Germinal center (tissue), 1 donor: ENCODE results near the gene STX17.

Experiments used
- DNase-seq: peaks from one replicate; pipeline ENCODE4 v3.0.0; 2012; ENCODE audit warnings: mixed read lengths, low spot score

The STX17 gene

DNA sequence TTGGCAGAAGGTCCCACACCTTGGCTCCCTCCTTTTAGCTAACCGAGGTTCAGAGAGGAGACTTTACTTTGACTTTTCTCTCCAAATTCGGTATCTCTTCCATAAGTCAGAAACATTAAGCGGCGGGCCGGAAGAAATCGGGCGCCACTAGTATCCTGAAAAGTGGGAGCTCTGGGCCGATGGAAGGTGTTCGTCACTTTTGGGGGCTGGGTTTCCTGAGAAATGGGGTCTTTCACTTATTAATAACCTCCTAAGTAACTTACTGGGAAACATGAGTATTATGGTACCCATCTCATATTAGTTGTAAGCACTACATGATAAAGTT lies 716 bp downstream of the STX17 start:
- no peak for DNase-seq

DNA sequence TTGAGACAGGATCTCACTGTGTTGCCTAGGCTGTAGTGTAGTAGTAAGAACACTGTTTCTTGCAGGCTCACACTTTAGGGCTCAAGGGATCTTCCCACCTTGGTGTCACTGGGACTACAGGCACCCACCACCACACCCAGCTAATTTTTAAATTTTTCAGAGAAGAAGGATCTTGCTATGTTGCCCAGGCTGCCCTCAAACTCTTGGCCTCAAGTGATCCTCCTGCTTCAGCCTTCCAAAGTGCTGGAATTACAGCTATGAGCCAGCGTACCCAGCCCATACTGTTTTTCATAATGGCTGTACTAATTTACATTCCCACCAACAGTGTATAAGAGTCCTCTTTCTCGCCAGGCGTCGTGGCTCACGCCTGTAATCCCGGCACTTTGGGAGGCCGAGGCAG lies 5.1 kb downstream of the STX17 start:
- DNase-seq = no peak

- no peak for DNase-seq
Measured at GRCh38 chr9:99916650-99917049, 10.2 kb downstream of the STX17 start.

DNA sequence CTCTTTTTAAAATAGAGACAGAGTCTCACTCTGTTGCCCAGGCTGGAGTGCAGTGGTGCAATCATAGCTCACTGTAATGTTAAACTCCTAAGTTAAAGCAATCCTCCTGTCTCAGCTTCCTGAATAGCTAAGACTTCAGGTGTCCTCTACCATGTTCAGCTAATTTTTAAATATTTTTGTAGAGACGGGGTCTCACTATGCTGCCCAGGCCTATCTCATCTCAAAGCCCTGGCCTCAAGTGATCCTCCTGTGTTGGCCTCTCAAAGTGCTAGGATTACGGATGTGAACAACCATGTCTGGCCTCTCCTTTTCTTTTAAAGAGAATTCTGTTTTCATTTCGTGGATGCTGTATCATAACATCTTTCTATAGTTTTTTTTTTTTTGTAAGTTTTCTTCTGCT lies 11.7 kb downstream of the STX17 start:
- DNase-seq = no peak

DNA sequence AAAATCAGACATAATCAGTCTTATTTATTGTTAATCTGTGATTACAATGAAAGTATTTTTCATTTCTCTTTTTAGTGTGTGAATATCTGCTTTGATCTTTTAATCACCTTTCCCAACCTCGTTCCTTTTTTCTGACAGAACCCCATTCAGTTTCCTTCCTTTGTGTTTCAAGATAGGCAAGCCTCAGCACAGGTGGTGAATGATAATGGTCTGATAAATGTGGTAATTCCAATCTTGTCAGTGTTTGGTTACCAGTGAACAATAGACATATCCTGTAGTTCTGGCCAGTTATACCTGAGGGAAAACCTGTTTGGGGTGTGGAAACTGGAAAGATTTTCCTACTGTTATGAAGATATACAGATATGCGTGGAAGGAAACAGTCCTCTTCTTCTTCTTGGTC lies 13.5 kb downstream of the STX17 start:
- no peak for DNase-seq

DNA sequence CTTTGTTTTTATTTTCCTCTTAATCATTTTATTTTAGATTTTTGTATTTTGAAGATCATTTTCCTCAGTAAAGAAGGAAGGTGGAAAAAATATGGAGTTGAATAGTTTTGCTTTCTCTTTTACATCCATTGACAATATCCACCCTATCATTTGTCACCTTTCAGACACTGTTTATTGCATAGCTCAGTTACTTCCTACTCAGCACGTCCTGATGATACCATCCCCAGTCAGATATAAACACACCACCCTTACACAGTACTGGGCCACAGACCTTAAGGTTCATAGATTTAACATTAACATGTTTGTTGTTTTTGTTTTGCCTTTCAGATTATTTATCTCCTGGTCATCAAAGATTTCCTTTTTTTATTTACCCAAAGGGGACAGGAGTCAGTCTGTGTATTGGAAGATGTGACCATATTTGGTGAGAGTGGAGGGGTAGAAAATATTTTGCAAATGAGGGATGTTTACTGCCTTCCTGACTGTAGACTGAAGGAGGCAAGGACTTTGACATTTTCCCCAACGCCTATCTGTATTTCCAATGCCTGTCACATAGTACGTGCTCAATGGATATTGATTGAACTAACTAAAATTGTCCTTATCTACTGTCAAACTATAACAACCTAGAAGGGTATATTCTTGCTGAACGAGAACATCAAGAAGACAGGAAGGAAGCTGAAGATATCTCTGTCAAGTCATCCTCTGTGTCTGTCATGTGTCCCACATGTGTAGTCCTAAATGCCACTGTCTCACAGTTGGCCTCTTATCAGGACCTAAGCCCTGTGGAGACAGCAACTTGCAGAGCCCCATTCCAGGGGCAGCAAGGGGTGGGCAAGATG lies 15.6 kb downstream of the STX17 start:
- no peak for DNase-seq

DNA sequence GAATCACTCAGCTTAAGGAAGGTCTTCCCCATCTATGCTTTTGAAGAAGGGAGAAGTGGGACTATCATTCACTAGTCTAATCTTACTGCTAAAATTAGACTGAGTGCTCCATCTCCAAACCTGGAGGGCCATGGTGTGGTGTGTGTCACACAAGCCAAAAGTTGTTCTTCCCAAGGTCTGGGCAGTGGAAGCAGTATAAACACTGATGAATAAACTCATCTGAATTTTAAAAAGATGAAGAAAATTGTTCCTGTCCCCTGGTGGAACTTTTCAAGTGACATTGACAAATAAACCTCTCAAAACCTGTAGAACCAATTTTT lies 16.2 kb downstream of the STX17 start:
- DNase-seq = no peak

GRCh38 chr9:99925541-99925940 lies 19.1 kb downstream of the STX17 start:
- no peak for DNase-seq

DNA sequence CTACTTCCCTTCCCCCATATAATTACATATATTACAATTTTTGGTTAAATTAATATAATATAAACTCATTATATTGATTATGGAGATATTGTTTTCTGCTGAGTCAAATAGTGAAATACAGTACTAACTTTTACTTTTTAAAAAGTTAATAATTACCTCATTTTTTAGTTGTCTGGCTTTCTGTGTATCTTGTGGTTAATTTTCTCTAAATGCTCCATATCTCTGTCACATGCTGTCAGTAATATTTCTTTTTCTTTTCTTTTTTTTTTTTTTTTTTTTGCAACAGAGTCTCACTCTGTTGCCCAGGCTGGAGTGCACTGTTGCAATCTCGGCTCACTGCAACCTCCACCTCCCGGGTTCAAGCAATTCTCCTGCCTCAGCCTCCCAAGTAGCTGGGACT lies 23.2 kb downstream of the STX17 start:
- DNase-seq = no peak

GRCh38 chr9:99931155-99931840 lies 24.8 kb downstream of the STX17 start:
- no peak for DNase-seq

DNA sequence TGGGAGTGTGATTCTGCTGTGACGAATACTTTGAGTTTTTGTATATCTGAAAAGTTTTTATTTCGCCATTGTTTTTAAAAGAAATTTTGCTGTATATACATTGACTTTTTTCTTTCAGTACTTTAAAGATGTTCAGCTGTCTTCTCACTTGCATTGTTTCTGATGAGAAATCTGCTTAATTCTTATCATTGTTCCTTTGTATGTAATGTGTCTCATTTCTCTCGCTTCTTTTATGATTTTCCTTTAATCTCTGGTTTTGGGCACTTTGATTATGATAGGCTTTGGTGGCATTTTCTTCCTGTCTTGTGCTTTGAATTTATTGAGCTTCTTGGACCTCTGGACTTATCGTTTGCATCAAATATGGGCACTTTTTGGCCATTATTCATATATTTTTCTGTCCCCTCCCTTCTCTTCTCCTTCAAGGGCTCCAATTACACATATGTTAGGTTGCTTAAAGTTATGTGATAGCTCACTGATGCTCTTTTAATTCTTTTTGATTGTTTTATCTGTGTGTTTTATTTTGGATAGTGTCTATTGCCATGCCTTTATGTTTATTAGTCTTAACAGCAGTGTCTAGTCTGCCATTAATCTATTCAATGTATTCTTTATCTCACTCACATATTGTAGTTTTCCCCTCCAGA lies 30.6 kb downstream of the STX17 start:
- no peak for DNase-seq

- no peak for DNase-seq
Measured at GRCh38 chr9:99947395-99947794, 40.9 kb downstream of the STX17 start.

- DNase-seq = no peak
Measured at GRCh38 chr9:99948482-99948881, 42.0 kb downstream of the STX17 start.

DNA sequence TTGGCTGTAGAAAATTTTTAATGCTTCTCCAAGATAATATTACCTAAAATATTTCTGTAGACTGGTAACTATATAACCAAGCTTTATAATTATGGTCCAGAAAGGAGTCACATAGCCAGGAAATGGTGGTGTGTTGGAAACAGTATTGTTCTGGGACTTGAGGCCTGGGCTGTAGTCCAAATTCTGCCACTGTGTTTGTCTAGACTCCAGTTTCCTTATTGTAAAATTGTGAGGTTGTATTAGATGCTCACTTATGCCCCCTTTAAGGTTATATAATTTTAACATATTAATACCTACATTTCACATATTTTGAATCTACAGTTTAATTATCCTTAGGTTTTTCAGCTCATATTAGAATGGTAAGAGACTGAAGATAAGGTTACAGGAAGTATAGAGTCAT lies 42.4 kb downstream of the STX17 start:
- DNase-seq = no peak

DNA sequence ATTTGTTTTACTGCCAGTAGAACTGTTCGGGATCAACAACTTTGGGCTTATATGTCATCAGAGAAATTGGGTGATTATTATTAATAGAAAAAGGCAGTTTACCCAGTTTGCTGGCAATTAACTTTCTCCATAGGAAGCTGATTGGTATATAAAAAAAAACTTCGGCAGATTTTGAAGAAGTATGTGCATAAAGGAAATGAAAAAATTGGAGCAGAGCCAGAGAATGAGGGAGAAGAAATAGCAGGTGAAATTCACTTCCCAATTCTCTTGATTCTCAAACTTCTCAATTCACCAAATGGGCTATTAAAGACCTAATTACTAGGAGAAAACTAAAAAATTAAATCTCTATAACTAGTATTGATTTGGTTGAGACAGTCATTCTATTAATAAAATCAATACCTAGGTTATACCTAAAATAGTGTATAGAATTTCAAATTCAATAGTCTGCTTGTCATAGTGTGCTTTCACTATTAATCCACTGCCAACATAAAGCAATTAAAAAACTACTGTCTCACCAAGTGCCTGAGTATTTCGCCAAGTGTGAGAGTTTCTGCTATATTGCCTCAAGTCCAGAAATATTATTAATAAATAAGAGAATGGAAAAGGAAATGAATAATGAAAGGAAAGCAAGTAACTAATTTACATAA lies 47.5 kb downstream of the STX17 start:
- no peak for DNase-seq

GRCh38 chr9:99954819-99955218 lies 48.4 kb downstream of the STX17 start:
- DNase-seq = no peak

DNA sequence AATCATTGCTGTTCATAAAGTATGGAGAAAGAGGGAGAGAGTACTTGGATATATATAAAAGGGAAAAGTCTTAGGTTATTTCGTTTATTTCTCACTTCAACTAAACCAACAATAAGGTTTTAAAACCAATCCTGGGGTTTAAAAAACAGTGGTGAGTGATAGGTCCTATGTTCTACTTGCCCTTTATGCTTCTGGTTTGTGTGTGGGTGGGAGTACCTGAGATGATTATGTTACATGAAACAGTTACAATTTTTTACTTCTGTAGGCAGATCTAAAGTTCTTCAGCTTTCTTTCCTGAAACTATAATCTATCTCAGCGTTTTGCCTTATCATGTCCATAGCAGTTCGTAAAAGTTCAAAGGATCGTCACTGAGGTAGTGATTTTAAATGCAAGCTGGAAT lies 49.2 kb downstream of the STX17 start:
- DNase-seq = no peak

- no peak for DNase-seq
Measured at GRCh38 chr9:99962680-99963261, 56.3 kb downstream of the STX17 start.

- DNase-seq = no peak
Measured at GRCh38 chr9:99964336-99964735, 57.9 kb downstream of the STX17 start.

DNA sequence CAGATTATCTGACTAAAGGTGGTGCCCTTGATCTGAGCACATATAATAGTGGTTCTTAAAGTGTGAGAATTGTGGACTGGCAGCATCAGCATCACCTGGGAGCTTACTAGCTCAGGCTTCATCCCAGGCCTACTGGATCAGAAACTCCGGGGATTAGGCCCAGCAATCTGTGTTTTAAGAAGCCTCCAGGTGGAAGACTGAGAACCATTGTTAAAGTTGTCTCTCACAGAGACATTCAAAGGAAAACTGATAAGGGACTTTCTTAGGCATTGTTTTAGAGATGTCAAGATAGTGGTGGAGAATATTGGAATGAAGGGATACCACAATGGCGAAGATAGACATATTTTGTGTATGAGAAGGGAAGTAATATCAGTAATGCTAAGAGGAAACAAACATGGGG lies 59.5 kb downstream of the STX17 start:
- DNase-seq = no peak

GRCh38 chr9:99966716-99967115 lies 60.3 kb downstream of the STX17 start:
- DNase-seq = no peak

DNA sequence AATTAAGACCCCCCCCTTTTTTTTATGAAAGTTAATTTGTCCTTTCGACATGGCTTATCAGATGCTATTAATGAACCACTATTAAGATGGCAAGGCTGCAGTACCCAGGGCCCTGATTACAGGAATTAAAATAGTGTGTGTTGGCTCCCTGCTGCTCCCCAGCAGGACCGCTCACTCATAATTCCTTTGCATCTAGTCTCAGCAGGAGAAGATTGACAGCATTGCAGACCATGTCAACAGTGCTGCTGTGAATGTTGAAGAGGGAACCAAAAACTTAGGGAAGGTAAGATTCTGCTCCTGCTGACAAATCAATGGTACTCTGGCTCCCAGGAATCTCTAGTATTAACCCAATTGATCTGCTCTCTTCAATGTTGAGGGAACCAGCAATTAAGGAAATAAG lies 61.0 kb downstream of the STX17 start:
- no peak for DNase-seq

GRCh38 chr9:99970481-99970880 lies 64.0 kb downstream of the STX17 start:
- no peak for DNase-seq
